Mesodermal cell (in vitro differentiated cells): ENCODE data around the gene FBXW11.
"Not testable (repeated sequence)": the region's sequence is repeated elsewhere in the genome, so short reads cannot be mapped to it uniquely, and the experiment has no call there.

Experiments used
- H3K27ac ChIP-seq: 2 replicates; pipeline ENCODE4 v1.7.0; 2013; ENCODE audit warnings: mild to moderate bottlenecking, low read depth, low read length, moderate library complexity; ENCODE audit not compliant: severe bottlenecking
- H3K36me3 ChIP-seq: 2 replicates; pipeline ENCODE4 v1.7.1; 2013; ENCODE audit warnings: mild to moderate bottlenecking, low read length, moderate library complexity; ENCODE audit not compliant: control insufficient read depth, insufficient read depth
- H3K4me1 ChIP-seq: one replicate; pipeline ENCODE4 v1.7.1; 2013; ENCODE audit warnings: mild to moderate bottlenecking, low read length; ENCODE audit not compliant: insufficient read depth, control insufficient read depth, poor library complexity, severe bottlenecking
- H3K4me3 ChIP-seq: 2 replicates; pipeline ENCODE4 v1.7.0; 2013; ENCODE audit warnings: low read length, control low read depth, mild to moderate bottlenecking; ENCODE audit not compliant: insufficient read depth, poor library complexity, severe bottlenecking; ENCODE audit errors: extremely low read depth
- H3K9me3 ChIP-seq: 2 replicates; pipeline ENCODE4 v1.7.1; 2013; ENCODE audit warnings: mild to moderate bottlenecking, low read length, moderate library complexity; ENCODE audit not compliant: control insufficient read depth
- whole genome bisulfite sequencing, 2 experiments: methylation state at CpG; one replicate each; pipeline ENCODE4 v1.1.5; 2013; ENCODE audit warnings: missing lambda C conversion rate in 2 of 2; ENCODE audit not compliant: insufficient coverage in 2 of 2; 5-methylcytosine and 5-hydroxymethylcytosine counted together

The FBXW11 gene

GRCh38 chr5:171953860-171954701, 52.4 kb downstream of the FBXW11 start:
- Histone ChIP-seq H3K9me3 (no peaks in the 10 kb centered on the region), H3K4me1 (peaks cover 13% of the 10 kb centered on the region), H3K27ac (peak overlapping the region; percentile 74), H3K4me3 (no peak overlapping the region), H3K36me3 (no peaks in the 10 kb centered on the region)
- WGBS, 2 experiments, result 67 to 71% methylated on average over 1 of the region's 2 CpGs

DNA sequence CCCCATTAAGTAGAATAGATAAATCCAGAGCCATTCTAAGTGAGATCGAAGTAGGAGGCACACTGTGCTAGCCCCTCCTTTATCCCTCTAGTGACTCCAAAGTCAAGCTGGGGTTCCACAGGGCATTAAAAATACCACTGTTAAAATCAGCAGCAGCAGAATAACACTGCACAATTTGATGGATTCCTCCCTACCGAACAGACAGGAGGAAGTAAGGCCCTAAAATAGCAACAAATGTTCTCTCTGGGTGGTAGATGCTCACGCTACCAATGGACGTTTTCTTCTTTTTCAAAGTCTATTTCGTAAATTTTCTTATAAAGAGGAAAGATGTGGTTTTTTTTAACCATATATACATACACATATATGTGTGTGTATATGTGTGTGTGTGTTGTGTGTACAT, 54.4 kb downstream of the FBXW11 start:
- H3K4me3 ChIP-seq, result no peak overlapping the region
- no peaks in the 10 kb centered on the region for H3K36me3 ChIP-seq
- H3K4me1 ChIP-seq, result peaks cover 13% of the 10 kb centered on the region
- no peak overlapping the region for H3K27ac ChIP-seq
- no peaks in the 10 kb centered on the region for H3K9me3 ChIP-seq
- WGBS, 2 experiments, result 93 to 100% methylated on average over 2 to 3 of the region's 5 CpGs

DNA sequence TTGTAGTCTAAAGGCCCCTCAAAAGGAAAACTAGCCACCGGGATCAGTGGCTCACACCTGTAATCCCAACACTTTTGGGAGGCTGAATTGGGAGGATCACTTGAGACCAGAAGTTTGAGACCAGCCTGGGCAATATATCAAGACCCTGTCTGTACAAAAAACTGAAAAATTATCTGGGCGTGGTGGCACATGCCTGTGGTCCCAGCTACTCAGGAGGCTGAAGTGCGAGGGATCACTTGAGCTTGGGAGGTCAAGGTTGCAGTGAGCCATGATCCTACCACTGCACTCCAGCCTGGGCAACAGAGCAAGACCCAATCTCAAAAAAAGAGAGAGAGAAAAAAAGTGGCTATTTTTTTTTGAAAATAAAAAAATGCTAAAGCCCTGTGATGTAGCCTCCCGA, 55.2 kb downstream of the FBXW11 start:
- WGBS, 2 experiments, result 58 to 59% methylated on average over 3 to 4 of the region's 4 CpGs
- Histone ChIP-seq H3K9me3 (no peaks in the 10 kb centered on the region), H3K36me3 (no peaks in the 10 kb centered on the region)

DNA sequence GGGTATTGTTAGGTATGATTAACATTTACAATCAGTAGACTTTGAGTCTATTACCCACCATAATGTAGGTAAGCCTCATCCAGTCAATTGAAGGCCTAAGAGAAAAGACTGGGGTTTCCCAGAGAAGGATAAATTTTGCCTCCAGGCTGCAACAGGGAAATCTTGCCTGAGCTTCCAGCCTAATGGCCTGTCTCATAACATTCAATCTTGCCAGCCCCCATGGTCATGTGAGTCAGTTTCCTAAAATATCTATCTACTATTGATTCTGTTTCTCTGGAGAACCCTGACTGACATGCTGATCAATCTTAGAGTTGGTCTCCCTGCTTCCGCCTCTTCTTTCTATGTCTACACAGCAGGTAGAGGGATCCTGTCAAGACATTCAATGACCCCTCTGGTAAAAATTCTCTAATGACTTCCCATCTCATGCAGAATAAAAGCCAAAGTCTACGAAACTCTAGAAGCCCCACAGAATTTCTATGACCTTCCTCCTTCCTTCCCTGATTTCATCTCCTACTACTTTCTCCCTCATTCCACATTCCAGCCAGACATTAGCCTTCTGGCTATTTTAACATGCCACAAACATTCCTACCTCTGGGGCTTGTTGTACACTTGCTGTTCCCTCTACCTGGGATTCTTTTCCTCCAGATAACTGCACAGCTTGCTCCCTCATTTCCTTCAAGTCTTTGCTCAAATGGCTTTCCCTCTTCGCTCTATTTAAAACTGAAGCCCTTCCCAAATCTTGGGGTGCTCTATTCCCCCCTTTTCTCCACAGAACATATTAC, 60.2 kb downstream of the FBXW11 start:
- no peak overlapping the region for H3K27ac ChIP-seq

More for the DNA sequence above, 55.2 kb downstream of the FBXW11 start:
- Histone ChIP-seq H3K4me3 (no peak overlapping the region), H3K4me1 (peaks cover 14% of the 10 kb centered on the region), H3K27ac (no peak overlapping the region)

GRCh38 chr5:171945476-171945875, 61.0 kb downstream of the FBXW11 start:
- 100% methylated on average over 1 of the region's 4 CpGs; no CpG with 5 or more reads in 1 of the 2 experiments for WGBS, 2 experiments
- no peak overlapping the region for H3K4me3 ChIP-seq
- H3K36me3 ChIP-seq, result no peaks in the 10 kb centered on the region
- H3K27ac ChIP-seq, result no peak overlapping the region
- peaks cover 6% of the 10 kb centered on the region for H3K4me1 ChIP-seq
- H3K9me3 ChIP-seq, result no peaks in the 10 kb centered on the region

More for the DNA sequence above, 60.2 kb downstream of the FBXW11 start:
- H3K4me1 ChIP-seq, result peaks cover 6% of the 10 kb centered on the region
- H3K4me3 ChIP-seq, result no peak overlapping the region
- 94 to 96% methylated on average over 3 of the region's 3 CpGs for WGBS, 2 experiments
- no peaks in the 10 kb centered on the region for H3K36me3 ChIP-seq
- no peaks in the 10 kb centered on the region for H3K9me3 ChIP-seq

DNA sequence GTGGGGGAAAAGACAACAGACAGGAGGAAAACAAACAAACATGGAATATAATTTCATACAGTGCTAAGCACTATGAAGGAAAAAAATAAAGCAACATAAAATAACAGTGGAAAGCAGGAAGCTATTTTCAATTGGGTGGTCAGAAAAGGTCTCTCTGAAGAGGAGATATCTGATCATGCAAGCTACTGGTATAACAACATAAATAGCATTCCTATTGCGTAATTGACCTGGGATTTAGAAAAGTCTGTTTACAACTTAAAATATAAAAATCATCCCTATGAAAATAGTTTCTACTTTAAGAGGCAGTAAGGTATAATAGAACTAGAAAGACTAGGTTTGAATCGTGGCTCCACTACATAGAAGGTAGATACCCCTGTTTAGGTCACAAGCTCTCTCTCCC, 61.4 kb downstream of the FBXW11 start:
- Histone ChIP-seq H3K9me3 (no peaks in the 10 kb centered on the region), H3K4me3 (no peak overlapping the region), H3K36me3 (no peaks in the 10 kb centered on the region), H3K27ac (no peak overlapping the region), H3K4me1 (peaks cover 6% of the 10 kb centered on the region)
- no CpG with 5 or more reads among the region's 2 CpGs for WGBS, 2 experiments

DNA sequence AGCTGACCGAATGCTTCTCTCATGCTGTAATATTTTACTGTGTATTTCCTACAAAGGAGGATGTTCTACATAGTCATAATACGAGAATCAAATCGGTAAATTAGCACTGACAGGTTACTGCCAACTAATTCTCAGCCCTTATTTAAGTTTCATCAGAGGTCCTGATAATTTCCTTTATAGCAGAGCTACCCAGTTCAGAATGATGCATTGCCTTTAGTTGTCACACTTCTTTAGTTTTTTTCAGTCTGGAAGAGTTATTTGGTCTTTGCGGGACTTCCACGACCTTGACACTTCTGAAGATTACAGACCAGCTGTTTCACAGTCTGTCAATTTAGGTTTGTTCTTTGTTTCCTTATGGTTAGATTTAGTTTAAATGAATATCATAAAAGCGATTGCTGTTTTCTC, 64.3 kb downstream of the FBXW11 start:
- 80% methylated on average over 1 to 2 of the region's 6 CpGs for WGBS, 2 experiments
- H3K9me3 ChIP-seq, H3K36me3 ChIP-seq, H3K4me1 ChIP-seq, H3K27ac ChIP-seq, H3K4me3 ChIP-seq: not testable (repeated sequence)

DNA sequence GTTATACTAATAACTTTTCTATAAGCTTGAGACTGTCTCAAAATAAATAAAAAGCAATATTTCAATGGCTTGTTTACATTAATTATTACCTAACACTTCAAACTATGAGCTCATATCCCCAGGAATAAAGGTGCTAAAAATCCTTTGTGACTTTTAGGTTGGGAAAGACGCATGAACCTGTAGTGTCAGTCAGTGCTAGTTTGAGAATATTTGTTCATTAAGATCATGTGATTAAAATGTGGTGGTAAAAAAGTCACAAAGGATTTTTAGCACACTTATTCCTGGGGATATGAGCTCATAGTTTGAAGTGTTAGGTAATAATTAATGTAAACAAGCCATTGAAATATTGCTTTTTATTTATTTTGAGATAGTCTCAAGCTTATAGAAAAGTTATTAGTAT, 64.8 kb downstream of the FBXW11 start:
- WGBS, 2 experiments, result 83 to 100% methylated on average over 1 of the region's 1 CpG
- not testable (repeated sequence) for H3K4me1 ChIP-seq, H3K9me3 ChIP-seq, H3K27ac ChIP-seq, H3K36me3 ChIP-seq, H3K4me3 ChIP-seq

GRCh38 chr5:171941275-171941674, 65.2 kb downstream of the FBXW11 start:
- WGBS, 2 experiments, result no CpG with 5 or more reads among the region's 5 CpGs
- not testable (repeated sequence) for H3K9me3 ChIP-seq, H3K4me3 ChIP-seq, H3K27ac ChIP-seq, H3K4me1 ChIP-seq, H3K36me3 ChIP-seq

- Histone ChIP-seq H3K4me3 (no peak overlapping the region), H3K4me1 (no peaks in the 10 kb centered on the region), H3K9me3 (peaks cover 4% of the 10 kb centered on the region), H3K36me3 (peaks cover 2% of the 10 kb centered on the region), H3K27ac (no peak overlapping the region)
- WGBS, 2 experiments, result 94% methylated on average over 2 of the region's 3 CpGs; no CpG with 5 or more reads in 1 of the 2 experiments
These were observed 66.5 kb downstream of the FBXW11 start for GRCh38 chr5:171939951-171940350.

GRCh38 chr5:171938358-171938757, 68.1 kb downstream of the FBXW11 start:
- H3K27ac ChIP-seq, result no peak overlapping the region
- H3K4me3 ChIP-seq, result no peak overlapping the region
- H3K9me3 ChIP-seq, result peaks cover 7% of the 10 kb centered on the region

More at GRCh38 chr5:171938358-171938757, 68.1 kb downstream of the FBXW11 start:
- Histone ChIP-seq H3K4me1 (no peaks in the 10 kb centered on the region), H3K36me3 (peaks cover 4% of the 10 kb centered on the region)
